ENCODE data around the gene TMC7. TPM values are rescaled to one million over a fixed set of nuclear protein-coding genes. Genes with fewer than 3 reads are reported as not detected.
A peak's percentile ranks its signal among the peaks of the same experiment; 100 is the strongest.

TMC7 gene
- total and polyA plus RNA-seq, 4 donors = 3.1 to 6.9 (median 6.1) TPM

DNA sequence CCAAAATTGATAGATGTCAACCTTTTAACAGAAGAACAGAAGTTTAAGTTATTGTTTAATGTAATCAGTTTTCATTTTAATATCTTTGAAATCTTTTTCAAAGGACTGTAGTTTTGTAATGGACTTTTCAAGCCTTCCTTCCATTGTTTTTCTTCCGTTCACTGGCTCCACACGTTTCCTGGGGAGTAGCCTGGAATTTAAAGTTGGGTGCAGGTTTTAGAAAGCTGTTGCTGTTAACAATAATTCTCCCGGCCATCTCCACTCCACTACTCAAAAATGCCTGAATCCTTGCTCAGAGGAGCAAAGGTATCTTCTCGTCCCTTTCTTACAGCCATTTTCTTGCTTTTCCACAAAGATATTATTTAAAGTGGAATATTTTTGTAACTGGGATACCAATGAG lies 79.0 kb downstream of the TMC7 start:
- WGBS (ENCODE audit: insufficient coverage) = no CpG with 5 or more reads among the region's 4 CpGs
- Histone ChIP-seq H3K27ac (ENCODE audit: low read depth, low read length) (peak overlapping the region; percentile 3), H3K36me3 (ENCODE audit: control insufficient read depth, insufficient read depth, low read length) (peaks cover 15% of the 10 kb centered on the region)

DNA sequence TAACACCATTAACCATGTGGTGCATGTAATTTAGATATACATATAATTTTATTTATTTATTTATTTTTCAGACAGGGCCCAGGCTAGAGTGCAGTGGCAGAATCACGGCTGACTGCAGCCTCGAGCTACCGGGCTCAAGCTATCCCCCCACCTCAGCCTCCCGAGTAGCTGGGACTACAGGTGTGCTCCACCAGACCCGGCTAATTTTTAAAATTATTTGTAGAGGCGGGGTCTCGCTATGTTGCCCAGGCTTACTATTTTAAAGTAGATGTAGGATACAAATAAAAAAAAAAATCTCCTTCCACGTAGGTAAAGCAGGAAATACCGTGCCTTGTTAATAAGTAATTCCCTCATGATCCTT lies 83.2 kb downstream of the TMC7 start:
- WGBS (ENCODE audit: insufficient coverage) = 14% methylated on average over 1 of the region's 9 CpGs
- H3K4me1 ChIP-seq (ENCODE audit: control insufficient read depth, insufficient read depth, low read length) = peaks cover 20% of the 10 kb centered on the region
- peaks cover 10% of the 10 kb centered on the region for H3K36me3 ChIP-seq (ENCODE audit: control insufficient read depth, insufficient read depth, low read length)
- H3K9me3 ChIP-seq (ENCODE audit: control insufficient read depth, insufficient read depth, low read length) = no peaks in the 10 kb centered on the region
- H3K27ac ChIP-seq (ENCODE audit: low read depth, low read length) = peak overlapping the region; percentile 94
- peak overlapping the region; percentile 96 for H3K4me3 ChIP-seq (ENCODE audit: low read depth, low read length)
- H3K27me3 ChIP-seq (ENCODE audit: control insufficient read depth, insufficient read depth, low read length) = no peaks in the 10 kb centered on the region
- peak in 1 of 6 donors; percentile 2 for DNase-seq (ENCODE audit: low read depth in 4 of 6, low spot score in 6 of 6)

More for the DNA sequence above, 79.0 kb downstream of the TMC7 start:
- DNase-seq (ENCODE audit: low read depth in 4 of 6, low spot score in 6 of 6) = no peak
- Histone ChIP-seq H3K4me1 (ENCODE audit: control insufficient read depth, insufficient read depth, low read length) (peaks cover 9% of the 10 kb centered on the region), H3K9me3 (ENCODE audit: control insufficient read depth, insufficient read depth, low read length) (no peaks in the 10 kb centered on the region), H3K27me3 (ENCODE audit: control insufficient read depth, insufficient read depth, low read length) (no peaks in the 10 kb centered on the region), H3K4me3 (ENCODE audit: low read depth, low read length) (no peak overlapping the region)

- H3K4me1 ChIP-seq (ENCODE audit: control insufficient read depth, insufficient read depth, low read length) = peaks cover 18% of the 10 kb centered on the region
- H3K4me3 ChIP-seq (ENCODE audit: low read depth, low read length) = peak within 1 kb of the TSS; percentile 96
- peaks cover 12% of the 10 kb centered on the region for H3K36me3 ChIP-seq (ENCODE audit: control insufficient read depth, insufficient read depth, low read length)
- H3K27me3 ChIP-seq (ENCODE audit: control insufficient read depth, insufficient read depth, low read length) = no peaks in the 10 kb centered on the region
- DNase-seq (ENCODE audit: low read depth in 4 of 6, low spot score in 6 of 6) = peak; percentile 98 to 100 (median 100)
- under 1% methylated on average over 68 of the region's 68 CpGs for WGBS (ENCODE audit: insufficient coverage)
- H3K9me3 ChIP-seq (ENCODE audit: control insufficient read depth, insufficient read depth, low read length) = no peaks in the 10 kb centered on the region
- H3K27ac ChIP-seq (ENCODE audit: low read depth, low read length) = peak within 1 kb of the TSS; percentile 94
These were observed 83.9 kb downstream of the TMC7 start, which contains the start of gene COQ7 for GRCh38 chr16:19067349-19068236. Gene COQ7, plus strand, starts transcription at chr16:19067614. Its CDS starts 51 bp downstream, at chr16:19067665.

GRCh38 chr16:19068237-19068815 lies 84.6 kb downstream of the TMC7 start:
- Histone ChIP-seq H3K4me3 (ENCODE audit: low read depth, low read length) (peak overlapping the region; percentile 96), H3K27me3 (ENCODE audit: control insufficient read depth, insufficient read depth, low read length) (no peaks in the 10 kb centered on the region), H3K9me3 (ENCODE audit: control insufficient read depth, insufficient read depth, low read length) (no peaks in the 10 kb centered on the region), H3K36me3 (ENCODE audit: control insufficient read depth, insufficient read depth, low read length) (peaks cover 19% of the 10 kb centered on the region), H3K4me1 (ENCODE audit: control insufficient read depth, insufficient read depth, low read length) (peaks cover 16% of the 10 kb centered on the region), H3K27ac (ENCODE audit: low read depth, low read length) (peak overlapping the region; percentile 94)
- WGBS (ENCODE audit: insufficient coverage) = 47% methylated on average over 14 of the region's 19 CpGs
- peak in 1 of 6 donors; percentile 2 for DNase-seq (ENCODE audit: low read depth in 4 of 6, low spot score in 6 of 6)

DNA sequence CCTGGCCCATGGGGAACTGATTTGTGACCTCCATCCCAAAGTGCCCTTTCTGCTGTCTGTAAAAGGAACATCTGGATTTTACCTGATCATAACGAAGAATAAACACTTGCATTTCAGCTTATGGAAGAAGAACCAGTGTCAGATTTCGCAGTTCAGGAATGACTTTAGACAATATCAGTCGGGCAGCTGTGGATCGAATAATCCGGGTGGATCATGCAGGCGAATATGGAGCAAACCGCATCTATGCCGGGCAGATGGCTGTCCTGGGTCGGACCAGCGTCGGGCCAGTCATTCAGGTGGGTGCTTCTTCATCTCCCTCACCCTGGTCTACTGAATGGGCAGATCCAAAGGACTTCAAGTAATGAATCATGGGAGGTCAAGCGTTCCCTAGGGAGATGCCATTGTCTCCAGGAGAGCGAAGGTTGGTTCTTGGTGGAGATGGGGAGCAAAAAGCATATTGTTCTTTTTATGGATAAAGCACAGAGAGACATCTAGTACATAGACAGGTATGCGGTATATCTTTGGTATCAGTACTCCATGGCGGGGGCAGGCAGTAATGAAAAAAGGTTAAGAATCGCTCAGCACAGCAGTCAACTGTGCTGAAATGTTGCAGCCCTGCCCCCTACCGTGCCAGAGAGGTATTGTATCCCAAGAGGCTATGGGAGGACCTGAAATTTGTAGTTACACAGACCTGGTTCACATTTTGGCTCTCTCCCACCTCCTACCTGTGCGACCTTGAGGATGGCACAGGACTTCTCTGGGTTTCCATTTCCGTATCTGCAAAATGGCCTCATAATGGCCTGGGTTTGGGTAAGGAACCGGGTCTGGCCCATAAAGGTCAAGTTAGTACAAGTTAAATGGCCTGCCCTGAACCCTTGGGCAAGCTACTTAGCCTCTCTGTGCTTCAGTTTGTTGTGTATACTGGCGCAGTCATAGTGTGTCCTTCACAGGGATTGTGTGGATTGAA lies 88.4 kb downstream of the TMC7 start:
- Histone ChIP-seq H3K4me1 (ENCODE audit: control insufficient read depth, insufficient read depth, low read length) (peaks cover 12% of the 10 kb centered on the region), H3K36me3 (ENCODE audit: control insufficient read depth, insufficient read depth, low read length) (peaks cover 41% of the 10 kb centered on the region), H3K27ac (ENCODE audit: low read depth, low read length) (no peak overlapping the region), H3K27me3 (ENCODE audit: control insufficient read depth, insufficient read depth, low read length) (no peaks in the 10 kb centered on the region), H3K9me3 (ENCODE audit: control insufficient read depth, insufficient read depth, low read length) (no peaks in the 10 kb centered on the region), H3K4me3 (ENCODE audit: low read depth, low read length) (no peak overlapping the region)
- 89% methylated on average over 17 of the region's 21 CpGs for WGBS (ENCODE audit: insufficient coverage)
- DNase-seq (ENCODE audit: low read depth in 4 of 6, low spot score in 6 of 6) = peak in 2 of 6 donors; percentile 11 to 31

DNA sequence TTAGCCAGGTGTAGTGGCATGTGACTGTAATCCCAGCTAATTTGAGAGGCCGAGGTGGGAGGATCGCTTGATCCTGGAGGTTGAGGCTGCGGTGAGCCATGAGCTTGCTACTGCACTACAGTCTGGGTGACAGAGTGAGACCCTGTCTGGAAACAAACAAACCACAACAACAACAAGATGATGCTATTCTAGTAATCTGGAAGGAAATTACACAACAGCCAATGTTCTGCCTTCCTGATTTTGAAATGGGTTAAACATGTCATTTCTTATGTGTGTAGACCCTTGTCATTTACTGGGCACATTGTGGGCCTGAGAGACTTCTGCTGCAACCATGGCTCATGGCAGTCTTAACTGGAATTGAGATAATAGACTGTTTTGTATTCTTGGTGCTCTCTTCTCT lies 89.6 kb downstream of the TMC7 start:
- no peak for DNase-seq (ENCODE audit: low read depth in 4 of 6, low spot score in 6 of 6)
- Histone ChIP-seq H3K4me1 (ENCODE audit: control insufficient read depth, insufficient read depth, low read length) (peaks cover 7% of the 10 kb centered on the region), H3K9me3 (ENCODE audit: control insufficient read depth, insufficient read depth, low read length) (no peaks in the 10 kb centered on the region), H3K36me3 (ENCODE audit: control insufficient read depth, insufficient read depth, low read length) (peaks cover 45% of the 10 kb centered on the region), H3K4me3 (ENCODE audit: low read depth, low read length) (no peak overlapping the region), H3K27ac (ENCODE audit: low read depth, low read length) (no peak overlapping the region), H3K27me3 (ENCODE audit: control insufficient read depth, insufficient read depth, low read length) (no peaks in the 10 kb centered on the region)
- 100% methylated on average over 3 of the region's 3 CpGs for WGBS (ENCODE audit: insufficient coverage)

DNA sequence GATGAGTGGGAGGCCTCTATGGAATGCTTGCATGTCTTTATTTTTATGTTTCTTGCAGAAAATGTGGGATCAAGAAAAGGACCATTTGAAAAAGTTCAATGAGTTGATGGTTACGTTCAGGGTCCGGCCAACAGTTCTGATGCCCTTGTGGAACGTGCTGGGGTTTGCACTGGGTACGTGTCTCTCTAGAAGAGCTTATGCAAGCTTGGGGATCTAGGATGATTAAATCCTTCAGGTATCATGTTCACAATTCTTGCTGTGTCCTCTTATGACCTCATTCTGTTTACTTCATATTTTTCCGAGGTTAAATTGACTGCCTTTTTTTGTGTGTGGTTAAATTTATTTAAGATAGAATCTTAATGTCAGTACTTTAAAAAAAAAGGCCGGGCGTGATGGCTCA lies 90.1 kb downstream of the TMC7 start:
- H3K9me3 ChIP-seq (ENCODE audit: control insufficient read depth, insufficient read depth, low read length) = no peaks in the 10 kb centered on the region
- no peak overlapping the region for H3K27ac ChIP-seq (ENCODE audit: low read depth, low read length)
- 69% methylated on average over 4 of the region's 7 CpGs for WGBS (ENCODE audit: insufficient coverage)
- H3K4me1 ChIP-seq (ENCODE audit: control insufficient read depth, insufficient read depth, low read length) = peaks cover 4% of the 10 kb centered on the region
- no peaks in the 10 kb centered on the region for H3K27me3 ChIP-seq (ENCODE audit: control insufficient read depth, insufficient read depth, low read length)
- H3K4me3 ChIP-seq (ENCODE audit: low read depth, low read length) = no peak overlapping the region
- peaks cover 48% of the 10 kb centered on the region for H3K36me3 ChIP-seq (ENCODE audit: control insufficient read depth, insufficient read depth, low read length)
- no peak for DNase-seq (ENCODE audit: low read depth in 4 of 6, low spot score in 6 of 6)

DNA sequence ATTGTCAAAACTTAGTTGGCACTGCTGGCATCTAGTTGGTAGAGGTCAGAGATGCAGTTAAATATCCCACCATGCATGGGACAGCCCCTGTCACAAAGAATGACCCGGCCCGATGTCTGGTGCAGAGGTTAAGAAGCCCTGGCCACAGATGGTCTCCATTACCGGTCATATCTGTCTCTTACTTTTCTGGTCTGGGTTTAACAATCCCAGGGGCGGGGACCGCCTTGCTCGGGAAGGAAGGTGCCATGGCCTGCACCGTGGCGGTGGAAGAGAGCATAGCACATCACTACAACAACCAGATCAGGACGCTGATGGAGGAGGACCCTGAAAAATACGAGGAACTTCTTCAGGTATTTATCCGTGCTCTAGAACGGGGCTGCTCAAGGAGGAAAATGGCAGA lies 91.8 kb downstream of the TMC7 start:
- 97% methylated on average over 12 of the region's 12 CpGs for WGBS (ENCODE audit: insufficient coverage)
- Histone ChIP-seq H3K4me1 (ENCODE audit: control insufficient read depth, insufficient read depth, low read length) (no peaks in the 10 kb centered on the region), H3K36me3 (ENCODE audit: control insufficient read depth, insufficient read depth, low read length) (peaks cover 52% of the 10 kb centered on the region), H3K27ac (ENCODE audit: low read depth, low read length) (no peak overlapping the region), H3K4me3 (ENCODE audit: low read depth, low read length) (no peak overlapping the region), H3K27me3 (ENCODE audit: control insufficient read depth, insufficient read depth, low read length) (no peaks in the 10 kb centered on the region), H3K9me3 (ENCODE audit: control insufficient read depth, insufficient read depth, low read length) (no peaks in the 10 kb centered on the region)
- DNase-seq (ENCODE audit: low read depth in 4 of 6, low spot score in 6 of 6) = no peak

DNA sequence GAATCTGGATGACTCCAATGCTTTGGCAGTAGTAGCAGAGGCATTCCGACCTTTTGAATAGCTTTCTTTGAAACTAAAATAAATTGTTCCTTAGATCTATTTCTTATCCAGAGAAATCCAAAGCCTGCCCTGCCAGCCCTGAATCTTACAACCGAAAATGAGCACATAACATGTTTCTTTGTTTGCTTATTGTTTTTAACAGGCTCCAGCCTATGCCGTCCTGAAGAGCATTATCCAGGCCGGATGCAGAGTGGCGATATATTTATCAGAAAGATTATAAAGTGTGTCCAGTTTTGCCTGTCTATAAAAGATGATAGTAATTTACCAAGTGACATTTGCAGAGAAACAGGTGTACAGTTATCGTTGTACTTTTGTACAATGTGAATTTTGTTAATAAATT lies 94.1 kb downstream of the TMC7 start:
- Histone ChIP-seq H3K4me1 (ENCODE audit: control insufficient read depth, insufficient read depth, low read length) (no peaks in the 10 kb centered on the region), H3K27me3 (ENCODE audit: control insufficient read depth, insufficient read depth, low read length) (no peaks in the 10 kb centered on the region), H3K27ac (ENCODE audit: low read depth, low read length) (no peak overlapping the region), H3K36me3 (ENCODE audit: control insufficient read depth, insufficient read depth, low read length) (peaks cover 37% of the 10 kb centered on the region), H3K9me3 (ENCODE audit: control insufficient read depth, insufficient read depth, low read length) (no peaks in the 10 kb centered on the region), H3K4me3 (ENCODE audit: low read depth, low read length) (no peak overlapping the region)
- 89% methylated on average over 4 of the region's 6 CpGs for WGBS (ENCODE audit: insufficient coverage)
- DNase-seq (ENCODE audit: low read depth in 4 of 6, low spot score in 6 of 6) = no peak
